Activated CD8-positive, alpha-beta memory T cell treated with anti-CD3 and anti-CD28 coated beads, Interleukin-2, amount 10 ng/mL, durations not matched to agents 7 days and 5 days (primary cell): ENCODE results near the gene ROR1. TPM values are rescaled to one million over a fixed set of nuclear protein-coding genes. Genes with fewer than 3 reads are reported as not detected.

ENCODE experiments used
- ATAC-seq: fragments of 150-1000 bp; cut with Tn5 transposase; one replicate; pipeline ENCODE4 v1.10.0; 2021; ENCODE audit warnings: moderate library complexity
- CTCF ChIA-PET: fragments of 350-600 bp; sonication (Branson Sonifier 250); formaldehyde crosslinking; loops from one replicate; lab custom pipeline; 2021; ENCODE audit warnings: antibody characterized with exemption; lab: Charles Lee
- DNase-seq: peaks from one replicate; pipeline ENCODE4 v3.0.0-alpha.2; 2020
- H3K27ac Mint-ChIP-seq: one replicate; pipeline ENCODE4 v1.8.0; 2021; ENCODE audit warnings: mild to moderate bottlenecking, mixed read lengths
- H3K27me3 Mint-ChIP-seq: one replicate; pipeline ENCODE4 v1.8.0; 2021; ENCODE audit warnings: mixed read lengths
- H3K36me3 Mint-ChIP-seq: one replicate; pipeline ENCODE4 v1.8.0; 2021; ENCODE audit warnings: mild to moderate bottlenecking, mixed read lengths
- H3K4me1 Mint-ChIP-seq: one replicate; pipeline ENCODE4 v1.8.0; 2021; ENCODE audit warnings: mixed read lengths
- H3K4me3 Mint-ChIP-seq: one replicate; pipeline ENCODE4 v1.8.0; 2021; ENCODE audit warnings: mild to moderate bottlenecking, moderate library complexity, mixed read lengths
- H3K9me3 Mint-ChIP-seq: one replicate; pipeline ENCODE4 v1.8.0; 2022; ENCODE audit warnings: low read depth, mixed read lengths
- total RNA-seq, 2 experiments: library from RNA; stranded (reverse); gene quantifications; one replicate each; pipeline ENCODE4 v1.2.3, GENCODE V29; 2021

ROR1 gene
- total RNA-seq, 2 experiments from 2014 or later = not detected

DNA sequence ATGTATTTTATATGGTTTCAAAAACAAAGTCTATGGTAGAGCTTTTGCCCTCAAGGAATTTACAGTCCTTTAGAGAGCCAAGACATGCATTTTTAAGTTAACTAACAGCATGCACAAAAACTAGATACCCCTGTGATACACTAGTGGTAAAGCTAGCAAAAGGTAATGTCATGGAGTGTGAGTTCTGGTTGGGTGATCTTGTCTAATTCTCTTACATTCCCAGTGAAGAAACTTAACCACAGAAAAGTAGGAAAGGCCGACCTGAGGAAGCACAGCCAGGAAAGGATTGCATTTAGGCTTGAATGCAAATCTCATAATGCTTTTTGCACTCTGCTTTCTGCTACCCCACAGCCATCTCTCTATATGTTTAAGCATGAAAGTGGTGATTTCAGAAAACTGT is 202.2 kb downstream of the ROR1 start:
- H3K9me3 Mint-ChIP-seq = no peaks in the 10 kb centered on the region
- ATAC-seq (no peak), DNase-seq (no peak)
- no peaks in the 10 kb centered on the region for H3K4me1 Mint-ChIP-seq
- H3K27me3 Mint-ChIP-seq = no peaks in the 10 kb centered on the region
- H3K36me3 Mint-ChIP-seq = no peaks in the 10 kb centered on the region
- CTCF ChIA-PET = no interaction called here
- no peak overlapping the region for H3K27ac Mint-ChIP-seq
- no peak overlapping the region for H3K4me3 Mint-ChIP-seq

DNA sequence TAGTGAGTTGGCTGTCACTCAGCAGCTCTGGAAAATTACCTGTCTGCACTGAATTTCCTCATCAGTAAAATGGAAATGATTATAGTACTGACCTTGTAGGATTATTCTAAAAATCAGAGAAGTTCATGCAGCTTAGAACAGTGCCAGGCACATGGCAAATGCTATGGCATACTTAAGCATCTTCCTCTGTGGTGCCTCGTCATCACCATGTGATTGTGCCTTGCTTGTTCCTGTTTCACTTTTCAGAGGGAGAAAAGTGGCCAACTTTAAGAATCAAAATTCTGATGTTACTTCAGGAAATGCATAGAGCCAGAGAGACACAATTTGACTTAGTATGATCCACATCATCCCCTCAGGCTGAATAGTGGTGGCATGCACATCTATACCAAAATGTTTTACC is 203.6 kb downstream of the ROR1 start:
- H3K4me1 Mint-ChIP-seq = no peaks in the 10 kb centered on the region
- ATAC-seq = no peak
- no peak overlapping the region for H3K4me3 Mint-ChIP-seq
- CTCF ChIA-PET = no interaction called here
- H3K36me3 Mint-ChIP-seq = no peaks in the 10 kb centered on the region
- H3K27ac Mint-ChIP-seq = no peak overlapping the region
- no peaks in the 10 kb centered on the region for H3K9me3 Mint-ChIP-seq
- no peak for DNase-seq
- no peaks in the 10 kb centered on the region for H3K27me3 Mint-ChIP-seq

DNA sequence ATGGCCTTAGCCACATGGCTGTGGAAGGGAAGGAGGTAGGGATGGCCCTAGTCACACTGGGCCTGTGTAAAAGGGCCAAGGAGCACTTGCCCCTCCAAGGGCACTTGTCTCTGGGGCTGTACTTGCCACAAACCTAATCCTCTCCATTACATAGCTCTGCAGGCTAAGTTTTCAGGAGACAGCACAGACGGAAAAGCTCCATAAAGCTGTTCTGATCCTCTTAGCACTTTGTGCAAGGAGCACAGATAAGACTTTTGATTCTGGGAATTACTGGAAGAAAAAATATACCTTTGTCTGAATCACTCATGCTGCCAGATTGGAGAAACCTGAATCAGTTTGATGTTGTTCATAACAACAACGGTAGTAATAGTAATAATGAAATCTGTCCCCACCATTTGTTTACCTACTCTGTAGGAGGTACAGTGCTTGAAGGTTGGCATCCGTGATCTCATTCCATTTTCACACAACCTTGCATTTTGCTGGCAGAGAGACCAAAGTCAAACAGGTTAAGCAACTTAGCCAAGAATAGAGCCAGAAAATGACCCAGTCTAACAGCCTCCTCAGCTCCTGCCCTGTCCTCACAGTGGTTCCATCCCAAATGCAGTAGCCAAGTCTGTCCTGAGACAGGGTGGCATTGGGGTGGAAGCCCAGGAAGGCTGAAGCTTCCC is 207.1 kb downstream of the ROR1 start:
- CTCF ChIA-PET = no interaction called here
- H3K36me3 Mint-ChIP-seq = no peaks in the 10 kb centered on the region
- ATAC-seq (no peak), DNase-seq (no peak)
- H3K9me3 Mint-ChIP-seq = no peaks in the 10 kb centered on the region
- H3K27ac Mint-ChIP-seq = no peak overlapping the region
- H3K4me1 Mint-ChIP-seq = no peaks in the 10 kb centered on the region
- no peak overlapping the region for H3K4me3 Mint-ChIP-seq
- H3K27me3 Mint-ChIP-seq = peaks cover 2% of the 10 kb centered on the region

DNA sequence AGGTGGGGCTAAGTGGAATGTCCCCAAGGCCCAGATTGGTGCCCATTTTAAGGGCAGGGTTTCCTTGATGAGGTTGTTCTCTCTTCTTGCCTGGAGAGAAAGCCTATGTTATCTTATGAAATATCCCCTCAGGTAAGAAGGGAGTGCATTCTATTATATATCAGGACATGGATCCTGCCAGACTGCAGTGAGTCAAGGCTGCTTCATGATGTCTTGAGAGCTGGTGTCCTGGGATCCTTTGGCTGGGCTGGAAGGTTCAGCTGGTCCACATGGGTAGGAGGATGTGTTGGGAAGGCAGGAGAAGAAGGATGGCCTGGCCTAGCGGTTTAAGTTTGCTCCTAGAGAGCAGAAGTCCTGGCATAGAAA is 207.6 kb downstream of the ROR1 start:
- CTCF ChIA-PET = no interaction called here

DNA sequence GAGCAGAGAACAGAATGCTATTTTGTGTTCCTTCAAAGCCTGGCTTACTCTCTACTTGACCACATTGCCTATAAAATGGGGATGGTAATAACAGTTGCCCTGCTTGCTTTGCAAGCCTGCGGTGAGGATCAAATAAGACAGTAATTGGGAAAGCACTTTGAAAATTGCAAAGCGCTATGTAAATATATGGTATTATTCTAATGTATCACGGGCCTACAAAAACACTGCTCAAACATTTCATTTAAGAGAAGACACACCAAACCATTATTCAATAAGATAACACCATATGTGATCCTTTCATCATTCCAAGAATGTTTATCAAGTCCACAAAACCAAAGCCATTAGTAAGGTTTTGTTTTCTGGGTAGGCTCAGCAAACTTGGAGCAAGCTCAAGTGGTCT is 208.4 kb downstream of the ROR1 start:
- H3K4me1 Mint-ChIP-seq = no peaks in the 10 kb centered on the region
- ATAC-seq (no peak), DNase-seq (no peak)
- no peaks in the 10 kb centered on the region for H3K36me3 Mint-ChIP-seq
- H3K27me3 Mint-ChIP-seq = peaks cover 2% of the 10 kb centered on the region
- H3K9me3 Mint-ChIP-seq = no peaks in the 10 kb centered on the region
- CTCF ChIA-PET = no interaction called here
- H3K4me3 Mint-ChIP-seq = no peak overlapping the region
- no peak overlapping the region for H3K27ac Mint-ChIP-seq

More for the DNA sequence above, 207.6 kb downstream of the ROR1 start:
- Mint-ChIP-seq H3K27ac (no peak overlapping the region), H3K4me3 (no peak overlapping the region), H3K4me1 (no peaks in the 10 kb centered on the region), H3K36me3 (no peaks in the 10 kb centered on the region), H3K9me3 (no peaks in the 10 kb centered on the region), H3K27me3 (peaks cover 2% of the 10 kb centered on the region)
- no peak for ATAC-seq
- DNase-seq = no peak

DNA sequence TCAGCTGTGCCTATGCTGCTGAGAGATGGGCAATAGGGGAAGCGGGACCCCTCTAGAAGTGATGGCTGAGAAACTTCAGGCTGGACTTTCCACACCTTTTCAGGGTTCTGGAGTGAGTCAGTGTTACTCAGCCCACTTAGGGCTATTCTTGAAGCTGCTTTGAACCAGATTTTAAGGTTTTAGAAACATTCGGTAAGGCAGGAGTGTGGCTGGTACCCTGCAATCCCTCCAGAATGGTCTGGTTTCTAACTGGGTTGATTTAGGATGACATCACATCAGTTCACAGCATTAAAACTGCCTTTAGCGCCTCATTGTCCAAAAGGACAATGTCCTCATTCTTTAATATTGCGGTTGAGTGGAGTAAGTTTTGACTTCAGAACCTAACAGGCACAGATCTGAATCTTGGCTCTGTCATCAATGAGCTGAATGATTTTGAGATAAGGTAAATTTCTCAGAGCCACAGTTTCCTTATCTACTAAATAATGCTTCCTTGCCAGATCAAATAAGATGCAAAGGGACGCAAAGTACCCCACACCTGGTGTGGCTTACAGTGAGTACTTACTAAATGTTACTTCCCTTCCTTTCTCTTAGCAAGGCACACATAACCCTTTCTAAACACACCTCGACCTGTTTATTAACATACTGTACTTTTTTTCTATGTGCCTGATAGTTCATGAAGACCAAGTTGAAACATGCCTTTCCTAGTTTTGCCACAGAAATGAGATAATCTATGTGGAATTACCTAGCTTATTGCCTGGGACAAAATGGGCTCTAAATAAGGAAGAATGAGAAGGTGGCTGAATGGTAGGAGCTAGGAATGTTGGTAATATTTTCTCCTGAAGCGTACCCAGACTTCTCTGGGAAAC is 209.8 kb downstream of the ROR1 start:
- Mint-ChIP-seq H3K4me1 (no peaks in the 10 kb centered on the region), H3K36me3 (no peaks in the 10 kb centered on the region), H3K4me3 (no peak overlapping the region), H3K27ac (no peak overlapping the region), H3K9me3 (no peaks in the 10 kb centered on the region), H3K27me3 (peaks cover 2% of the 10 kb centered on the region)
- CTCF ChIA-PET = no interaction called here
- ATAC-seq (no peak), DNase-seq (no peak)

DNA sequence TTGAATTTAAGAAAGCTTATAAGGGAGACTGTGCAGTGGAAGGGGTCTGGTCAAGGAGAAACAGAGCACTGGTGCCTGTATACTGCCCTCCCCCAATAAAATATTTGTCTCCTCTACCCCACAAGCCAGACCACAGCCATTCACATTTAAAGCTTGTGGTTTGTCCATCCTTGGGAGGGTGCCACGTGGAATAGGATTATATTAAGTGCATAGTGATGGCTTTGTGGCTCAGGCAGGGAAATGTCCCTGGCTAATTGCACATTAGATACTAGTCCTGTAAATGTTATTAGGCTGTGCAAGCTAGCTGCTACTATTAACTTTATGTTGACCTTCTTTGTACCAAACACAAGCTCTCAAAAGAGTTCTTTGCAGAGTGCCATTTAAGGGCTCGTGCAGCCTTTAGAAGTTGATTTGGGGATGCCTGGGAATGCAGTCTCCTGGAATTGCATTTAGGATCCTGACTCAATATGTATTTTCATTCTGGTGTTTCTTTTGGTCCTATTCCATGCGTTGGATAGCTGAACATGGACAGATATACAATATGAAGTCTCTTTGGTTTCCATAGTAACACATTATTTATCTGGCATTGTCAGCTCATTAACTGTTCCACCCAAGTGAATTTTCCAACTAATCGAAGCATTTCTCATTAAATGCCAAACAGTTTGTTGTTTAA is 210.6 kb downstream of the ROR1 start:
- Mint-ChIP-seq H3K4me1 (no peaks in the 10 kb centered on the region), H3K27me3 (peaks cover 2% of the 10 kb centered on the region), H3K27ac (no peak overlapping the region), H3K4me3 (no peak overlapping the region), H3K9me3 (no peaks in the 10 kb centered on the region), H3K36me3 (no peaks in the 10 kb centered on the region)
- no peak for ATAC-seq
- CTCF ChIA-PET = no interaction called here
- DNase-seq = no peak

DNA sequence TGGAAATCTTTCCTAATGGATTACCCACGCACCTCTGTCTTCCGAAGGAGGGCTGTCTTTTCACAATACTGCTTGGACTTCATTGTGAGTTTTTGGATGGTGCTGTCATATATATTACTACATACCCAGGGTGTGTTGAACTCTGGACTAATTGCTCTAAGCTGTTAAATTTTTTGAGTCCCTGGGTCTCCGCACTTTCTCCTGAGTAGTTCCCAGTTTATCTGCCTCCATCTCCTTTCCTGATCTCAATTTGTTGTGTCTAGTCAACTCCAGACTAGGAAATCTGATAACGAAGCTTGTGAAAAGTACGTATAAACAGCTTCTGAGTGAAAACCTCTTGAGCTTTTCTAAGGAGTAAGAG is 211.1 kb downstream of the ROR1 start:
- CTCF ChIA-PET = no interaction called here
- Mint-ChIP-seq H3K27ac (no peak overlapping the region), H3K4me1 (no peaks in the 10 kb centered on the region), H3K9me3 (no peaks in the 10 kb centered on the region), H3K4me3 (no peak overlapping the region), H3K27me3 (peaks cover 2% of the 10 kb centered on the region), H3K36me3 (no peaks in the 10 kb centered on the region)
- DNase-seq (no peak), ATAC-seq (no peak)

DNA sequence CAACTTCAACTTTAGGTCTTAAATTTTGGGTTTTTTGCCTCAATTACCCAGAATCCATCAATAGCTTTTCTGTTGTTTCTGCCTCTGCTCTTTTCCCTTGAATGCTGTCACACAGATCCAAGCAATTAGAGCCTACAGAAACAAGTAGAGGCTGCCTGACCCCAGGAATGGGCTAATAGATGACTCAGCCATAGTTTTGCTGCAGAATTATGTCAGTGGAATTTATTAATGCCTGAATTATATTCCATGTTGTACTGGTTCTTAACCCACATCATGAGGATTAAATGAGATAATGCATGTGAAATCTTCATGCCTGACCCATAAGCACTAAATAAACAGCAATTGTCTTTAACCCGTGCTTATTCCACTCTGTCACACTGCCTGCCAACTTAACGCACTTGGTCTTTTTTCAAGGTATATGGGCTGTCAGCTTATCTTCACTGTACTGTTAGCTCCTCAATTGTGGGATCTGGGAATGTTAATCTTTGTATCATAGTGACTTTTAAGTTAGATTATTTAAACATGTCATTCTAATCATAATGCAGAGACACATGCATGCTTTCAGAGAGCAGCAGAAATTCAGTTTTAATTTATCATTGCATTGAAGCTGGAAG is 213.3 kb downstream of the ROR1 start:
- Mint-ChIP-seq H3K27me3 (peaks cover 2% of the 10 kb centered on the region), H3K27ac (no peak overlapping the region), H3K36me3 (no peaks in the 10 kb centered on the region), H3K4me1 (no peaks in the 10 kb centered on the region), H3K4me3 (no peak overlapping the region), H3K9me3 (no peaks in the 10 kb centered on the region)
- no peak for ATAC-seq
- DNase-seq = no peak
- CTCF ChIA-PET = no interaction called here

DNA sequence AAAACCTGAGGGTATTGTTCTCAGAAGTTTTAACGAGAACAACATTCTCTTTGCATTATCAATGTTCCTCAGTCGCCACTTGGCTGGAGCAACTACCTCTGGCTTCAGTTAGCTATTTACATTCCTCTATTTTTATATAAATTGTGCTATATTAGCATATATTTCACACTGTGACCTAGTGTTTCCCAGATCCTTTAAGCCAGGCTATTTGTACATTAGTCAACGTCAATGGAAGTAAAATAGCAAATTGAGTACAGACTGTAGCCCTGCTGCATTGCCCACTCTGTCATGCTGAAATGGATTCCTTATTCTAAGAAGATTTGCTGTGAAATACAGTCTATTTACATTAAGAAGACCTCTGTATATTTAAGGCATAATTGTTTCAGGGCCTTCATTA is 213.8 kb downstream of the ROR1 start:
- H3K27me3 Mint-ChIP-seq = peaks cover 2% of the 10 kb centered on the region
- CTCF ChIA-PET = no interaction called here
- no peak overlapping the region for H3K27ac Mint-ChIP-seq
- H3K9me3 Mint-ChIP-seq = no peaks in the 10 kb centered on the region
- no peaks in the 10 kb centered on the region for H3K4me1 Mint-ChIP-seq
- no peak overlapping the region for H3K4me3 Mint-ChIP-seq
- DNase-seq (no peak), ATAC-seq (no peak)
- H3K36me3 Mint-ChIP-seq = no peaks in the 10 kb centered on the region

DNA sequence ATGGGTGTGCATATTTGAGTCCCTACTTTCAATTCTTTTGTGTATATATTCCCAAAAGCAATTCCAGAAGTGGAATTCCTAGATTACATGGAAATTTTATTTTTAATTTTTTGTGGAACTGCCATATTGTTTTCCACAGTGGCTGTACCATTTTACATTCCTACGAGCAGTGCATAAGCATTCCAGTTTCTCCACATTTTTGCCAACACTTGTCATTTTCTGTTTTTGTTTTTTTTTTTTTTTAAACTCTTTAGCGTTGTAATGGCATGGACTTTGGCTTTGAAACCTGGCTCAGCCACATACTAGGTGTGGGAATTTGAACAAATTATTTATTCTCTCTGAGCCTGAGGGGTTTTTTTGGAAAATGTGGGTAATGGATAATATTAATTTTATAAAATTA is 215.1 kb downstream of the ROR1 start:
- H3K27ac Mint-ChIP-seq = no peak overlapping the region
- H3K36me3 Mint-ChIP-seq = no peaks in the 10 kb centered on the region
- H3K4me3 Mint-ChIP-seq = no peak overlapping the region
- H3K9me3 Mint-ChIP-seq = no peaks in the 10 kb centered on the region
- no peak for ATAC-seq
- no peak for DNase-seq
- CTCF ChIA-PET = no interaction called here
- no peaks in the 10 kb centered on the region for H3K4me1 Mint-ChIP-seq
- H3K27me3 Mint-ChIP-seq = no peaks in the 10 kb centered on the region

DNA sequence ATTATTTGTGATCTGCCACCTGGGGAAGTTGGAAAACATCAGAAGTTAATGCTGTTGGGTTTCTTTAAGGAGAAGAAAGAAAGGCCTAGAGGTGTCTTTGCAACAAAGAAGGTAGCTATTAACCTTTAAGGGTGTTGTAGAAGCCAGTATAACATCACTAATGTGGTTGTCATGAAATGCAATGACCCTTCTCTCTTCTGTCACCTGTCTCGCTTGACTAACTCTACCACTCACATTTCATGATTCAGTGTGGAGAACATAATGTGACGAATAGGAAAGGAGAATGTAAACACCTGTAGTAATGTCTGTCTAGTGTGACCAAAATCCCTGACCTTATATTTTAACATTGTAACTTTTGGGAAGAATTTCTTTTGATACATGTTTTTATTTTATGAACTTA is 217.9 kb downstream of the ROR1 start:
- CTCF ChIA-PET = no interaction called here
- ATAC-seq = no peak
- no peaks in the 10 kb centered on the region for H3K27me3 Mint-ChIP-seq

DNA sequence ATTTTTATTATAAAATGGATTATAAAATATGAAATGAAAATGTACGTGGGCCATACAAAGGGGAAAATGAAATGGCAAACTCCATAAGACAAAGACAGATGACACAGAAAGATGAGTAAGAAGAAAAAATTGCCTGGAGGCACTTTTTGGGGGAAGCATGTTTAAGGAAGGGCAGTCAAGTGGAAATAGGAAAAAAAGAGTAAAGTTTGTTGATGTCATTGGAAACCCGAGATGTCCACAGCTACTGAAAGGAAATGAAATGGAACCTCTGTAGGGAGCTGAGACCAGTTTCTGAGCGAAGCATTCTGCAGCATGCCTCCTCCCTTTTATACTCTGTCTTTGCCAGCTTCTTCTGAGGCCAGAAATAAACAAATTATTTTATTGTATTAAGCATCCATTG is 226.2 kb downstream of the ROR1 start:
- Mint-ChIP-seq H3K4me1 (no peaks in the 10 kb centered on the region), H3K9me3 (no peaks in the 10 kb centered on the region), H3K27ac (no peak overlapping the region), H3K4me3 (no peak overlapping the region), H3K27me3 (peaks cover 3% of the 10 kb centered on the region), H3K36me3 (no peaks in the 10 kb centered on the region)
- DNase-seq = no peak
- CTCF ChIA-PET = no interaction called here
- ATAC-seq = no peak

More for the DNA sequence above, 217.9 kb downstream of the ROR1 start:
- no peak for DNase-seq
- no peaks in the 10 kb centered on the region for H3K36me3 Mint-ChIP-seq
- no peak overlapping the region for H3K27ac Mint-ChIP-seq
- H3K4me1 Mint-ChIP-seq = no peaks in the 10 kb centered on the region
- no peaks in the 10 kb centered on the region for H3K9me3 Mint-ChIP-seq
- H3K4me3 Mint-ChIP-seq = no peak overlapping the region
